ENCODE measurements around the gene KRTAP10-3. TPM values are rescaled to one million over a fixed set of nuclear protein-coding genes. Genes with fewer than 3 reads are reported as not detected.

Gene KRTAP10-3
- total RNA-seq, 1 experiment from 2014 or later = not detected

DNA sequence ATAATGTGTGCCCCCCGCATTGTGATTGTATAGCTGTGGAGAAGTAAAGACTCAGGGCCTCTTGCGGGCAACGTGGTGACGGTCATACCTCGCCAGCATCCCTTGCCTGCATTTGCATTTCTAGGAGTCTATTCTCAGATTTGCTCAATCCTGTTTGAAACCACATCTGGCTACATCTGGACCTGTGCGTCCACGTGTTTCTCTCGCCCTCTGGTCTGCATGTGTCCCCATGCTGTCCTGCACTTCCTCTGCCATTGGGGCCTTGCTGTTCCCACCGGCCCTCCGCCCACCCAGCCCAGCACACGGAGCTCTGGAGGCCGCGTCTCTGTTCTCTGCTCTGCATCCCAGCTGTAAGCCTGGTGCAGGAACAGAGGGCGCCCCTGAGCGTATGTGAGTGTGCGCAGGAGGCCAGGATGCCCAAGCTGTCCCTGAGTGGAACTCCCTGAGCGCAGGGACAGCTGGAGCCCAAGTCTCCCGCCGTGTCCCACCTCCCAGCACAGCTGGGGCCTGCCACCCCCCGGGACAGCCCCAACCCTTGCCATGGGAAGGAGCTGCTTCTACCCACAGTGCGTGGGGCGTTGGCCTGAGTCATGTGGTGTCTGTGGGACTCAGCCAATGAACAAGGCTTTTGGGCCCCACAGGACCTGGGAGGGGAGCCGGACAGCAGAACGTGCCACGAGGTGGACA is 8.9 kb downstream of the KRTAP10-3 start:
- no peak for DNase-seq (ENCODE audit: low spot score)

DNA sequence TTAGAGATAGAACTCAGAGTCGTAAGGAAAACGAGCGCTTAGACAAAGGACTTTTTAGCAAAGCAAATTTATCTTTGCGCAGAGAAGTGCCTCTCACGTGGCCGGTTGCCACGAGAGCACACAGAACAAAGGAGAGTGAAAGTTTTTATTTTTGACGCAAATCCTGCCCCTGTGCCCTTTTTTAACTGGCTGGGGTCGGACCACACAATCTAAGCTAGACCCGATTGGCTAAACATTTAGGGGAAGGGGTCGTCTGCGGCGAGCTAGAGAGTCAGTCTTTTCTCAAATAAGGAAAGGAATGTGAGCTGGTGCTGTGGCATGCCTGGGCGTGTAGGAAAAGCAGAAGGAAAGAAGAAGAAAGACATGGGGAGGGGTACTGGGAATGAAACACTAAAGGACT is 9.7 kb downstream of the KRTAP10-3 start:
- DNase-seq (ENCODE audit: low spot score) = no peak

DNA sequence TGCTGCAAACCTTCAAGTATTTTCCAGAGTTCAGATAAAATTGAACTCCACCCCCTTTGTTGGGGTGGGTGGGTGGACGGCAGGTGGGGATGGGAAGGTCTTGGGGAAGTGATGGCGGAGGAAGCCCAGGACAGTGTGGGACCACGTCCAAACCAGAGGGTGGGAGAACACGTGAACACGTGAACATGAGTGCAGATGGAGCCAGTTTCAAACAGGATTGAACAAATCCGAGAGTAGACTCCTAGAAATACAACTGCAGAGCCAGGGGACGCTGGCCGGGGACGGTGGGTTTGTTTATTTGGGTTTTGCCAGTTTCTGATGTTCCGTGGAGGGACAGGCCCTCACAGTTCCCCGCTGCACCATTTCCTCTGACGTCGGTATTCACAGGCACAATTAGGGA is 10.2 kb downstream of the KRTAP10-3 start:
- no peak for DNase-seq (ENCODE audit: low spot score)

DNA sequence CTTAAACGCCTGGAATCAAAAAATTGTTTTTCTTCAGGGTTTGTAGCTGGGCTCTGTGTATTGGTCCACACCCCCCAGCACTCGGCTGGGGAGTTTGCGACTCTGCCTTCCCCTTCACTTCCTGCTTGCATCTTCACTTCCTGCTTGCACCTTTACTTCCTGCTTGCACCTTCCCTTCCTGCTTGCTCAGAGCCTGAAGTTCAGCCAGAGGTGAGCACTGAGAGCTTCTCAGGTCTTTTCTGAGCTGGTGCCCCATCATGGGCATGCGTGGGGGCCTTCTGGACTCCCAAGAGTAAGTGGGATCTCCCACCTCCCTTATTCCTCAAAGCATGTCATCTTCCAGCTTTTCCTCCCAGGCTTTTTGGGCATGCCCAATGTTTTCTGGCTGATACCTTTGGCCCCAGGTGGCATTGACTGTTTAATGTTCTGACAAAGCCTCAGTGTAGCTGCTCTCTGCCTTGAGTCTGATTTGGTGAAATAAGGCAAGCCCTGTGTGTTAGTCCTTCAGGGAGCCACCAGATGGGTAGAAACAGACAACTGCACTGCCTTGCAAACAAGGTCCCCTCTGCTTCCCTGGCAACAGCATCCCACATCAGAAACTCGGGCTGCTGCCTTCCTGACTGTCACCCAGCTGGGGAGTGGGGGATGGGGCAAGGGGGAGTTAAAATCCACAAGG is 10.8 kb downstream of the KRTAP10-3 start:
- no peak for DNase-seq (ENCODE audit: low spot score)

DNA sequence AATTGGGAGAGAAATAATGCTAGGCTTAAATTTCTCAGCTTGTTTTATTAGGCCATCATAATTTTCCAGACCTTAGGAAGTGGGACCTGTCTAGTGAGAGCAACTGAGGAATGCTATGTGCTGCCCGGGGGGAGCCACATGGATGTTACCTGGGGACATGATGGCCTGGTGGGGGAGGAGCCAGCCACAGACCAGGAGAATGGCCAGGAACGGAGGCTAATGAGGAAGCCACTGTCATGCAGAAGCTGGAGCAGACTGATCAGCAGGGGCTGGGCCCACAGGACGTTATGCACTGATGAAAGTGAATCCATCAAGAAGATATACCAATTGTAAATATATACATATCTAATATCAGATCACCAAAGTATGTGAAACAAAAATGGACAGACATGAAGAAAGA is 14.0 kb downstream of the KRTAP10-3 start:
- DNase-seq (ENCODE audit: low spot score) = no peak

DNA sequence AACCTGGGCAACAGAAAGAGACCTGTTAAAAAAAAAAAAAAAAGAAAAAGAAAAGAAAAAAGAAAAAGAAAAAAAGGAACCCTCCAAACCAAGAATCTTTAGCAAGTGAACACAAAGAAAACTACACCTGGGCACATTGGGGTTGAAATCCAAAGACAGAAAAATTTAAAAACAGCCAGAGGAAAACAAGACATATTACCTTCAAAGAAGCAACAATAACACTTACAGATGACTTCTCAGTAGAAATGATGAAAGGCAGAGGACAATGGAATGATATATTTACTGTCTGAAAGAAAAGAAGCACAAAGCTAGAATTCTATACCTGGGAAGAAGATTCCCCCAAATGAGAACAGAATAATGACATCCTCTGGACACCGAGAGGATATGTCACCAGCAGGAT is 15.9 kb downstream of the KRTAP10-3 start:
- DNase-seq (ENCODE audit: low spot score) = no peak

DNA sequence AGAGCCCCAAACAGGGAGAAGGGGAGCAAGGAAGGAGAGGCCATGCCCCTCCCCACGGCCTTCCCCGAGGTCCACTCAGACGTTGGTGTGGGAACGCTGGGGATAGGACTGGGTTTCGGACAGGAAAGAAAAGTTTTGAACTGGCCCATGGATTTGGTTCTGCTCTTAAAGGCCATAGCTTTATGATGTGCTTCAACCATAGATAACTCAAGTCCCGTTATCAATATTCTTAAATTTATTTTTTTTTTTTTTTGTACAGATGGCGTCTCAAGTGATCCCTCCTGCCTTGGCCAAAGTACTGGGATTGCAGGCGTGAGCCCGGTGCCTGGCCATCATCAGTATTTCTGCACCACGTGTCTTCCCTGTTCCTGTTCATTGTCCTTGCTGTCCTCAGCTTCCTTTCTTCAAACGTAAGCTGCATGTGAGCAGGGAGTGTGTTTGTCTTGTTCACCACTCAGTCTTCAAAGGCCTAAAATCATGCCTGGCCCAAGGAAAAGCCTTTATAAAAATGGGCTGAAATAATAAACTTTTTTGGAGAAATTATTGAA is 17.8 kb downstream of the KRTAP10-3 start:
- DNase-seq (ENCODE audit: low spot score) = no peak

DNA sequence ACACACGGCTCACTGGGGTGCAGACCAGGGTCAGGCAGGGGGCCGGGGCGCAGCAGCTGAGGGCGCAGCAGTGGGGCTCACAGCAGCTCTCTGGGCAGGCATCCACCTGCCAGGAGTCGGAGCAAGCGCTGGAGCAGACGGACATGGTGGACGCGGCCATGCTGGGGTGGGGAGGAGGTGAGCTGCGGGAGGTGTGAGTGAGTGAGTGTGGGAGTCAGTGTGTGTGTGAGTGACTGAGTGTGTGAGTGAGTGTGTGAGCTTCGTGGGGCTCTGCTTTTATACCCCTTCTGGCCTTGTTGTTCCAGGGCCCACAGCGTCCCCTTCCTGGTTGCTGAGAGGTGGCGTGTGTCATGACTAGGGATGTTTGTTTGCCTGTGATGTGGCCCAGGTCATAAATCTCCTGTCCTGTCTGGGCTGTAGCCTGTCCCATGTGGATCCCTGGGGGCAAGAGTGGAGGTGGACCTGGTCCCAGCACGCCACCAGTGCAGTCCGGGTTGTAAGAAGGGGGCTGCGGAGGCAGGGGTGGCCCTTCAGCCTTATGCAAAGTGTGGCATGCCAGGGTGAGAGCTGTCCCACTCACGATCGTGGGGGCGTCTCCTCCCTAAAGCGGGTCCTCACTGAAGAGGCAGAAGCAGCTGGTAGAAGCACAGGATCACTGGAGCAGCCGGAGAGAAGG is 18.5 kb downstream of the KRTAP10-3 start, which contains the start of gene KRTAP10-1:
TSS of gene KRTAP10-1 (minus strand) at position 205 of the 676 bp plus-strand sequence. CDS start at position 160, 45 bp downstream.
- DNase-seq (ENCODE audit: low spot score) = no peak

DNA sequence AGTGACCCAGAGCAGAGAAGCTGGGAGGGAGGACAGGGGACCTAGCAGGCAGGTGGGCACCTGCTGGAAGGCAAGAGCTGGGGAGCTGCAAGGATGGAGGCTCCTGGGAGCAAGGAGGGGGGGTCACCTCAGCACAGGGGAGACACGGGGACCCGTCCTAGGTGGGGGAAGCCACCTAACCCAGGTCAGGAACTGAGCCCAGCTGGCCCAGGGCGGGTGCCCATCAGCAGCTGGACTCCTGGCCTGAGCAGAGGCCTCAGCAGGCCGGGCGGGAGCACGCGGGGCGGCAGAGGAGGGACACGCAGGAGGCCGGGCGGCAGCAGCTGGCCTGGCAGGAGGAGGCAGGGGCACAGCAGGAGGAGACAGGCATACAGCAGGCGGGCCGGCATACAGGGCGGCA is 19.5 kb downstream of the KRTAP10-3 start:
- DNase-seq (ENCODE audit: low spot score) = no peak

DNA sequence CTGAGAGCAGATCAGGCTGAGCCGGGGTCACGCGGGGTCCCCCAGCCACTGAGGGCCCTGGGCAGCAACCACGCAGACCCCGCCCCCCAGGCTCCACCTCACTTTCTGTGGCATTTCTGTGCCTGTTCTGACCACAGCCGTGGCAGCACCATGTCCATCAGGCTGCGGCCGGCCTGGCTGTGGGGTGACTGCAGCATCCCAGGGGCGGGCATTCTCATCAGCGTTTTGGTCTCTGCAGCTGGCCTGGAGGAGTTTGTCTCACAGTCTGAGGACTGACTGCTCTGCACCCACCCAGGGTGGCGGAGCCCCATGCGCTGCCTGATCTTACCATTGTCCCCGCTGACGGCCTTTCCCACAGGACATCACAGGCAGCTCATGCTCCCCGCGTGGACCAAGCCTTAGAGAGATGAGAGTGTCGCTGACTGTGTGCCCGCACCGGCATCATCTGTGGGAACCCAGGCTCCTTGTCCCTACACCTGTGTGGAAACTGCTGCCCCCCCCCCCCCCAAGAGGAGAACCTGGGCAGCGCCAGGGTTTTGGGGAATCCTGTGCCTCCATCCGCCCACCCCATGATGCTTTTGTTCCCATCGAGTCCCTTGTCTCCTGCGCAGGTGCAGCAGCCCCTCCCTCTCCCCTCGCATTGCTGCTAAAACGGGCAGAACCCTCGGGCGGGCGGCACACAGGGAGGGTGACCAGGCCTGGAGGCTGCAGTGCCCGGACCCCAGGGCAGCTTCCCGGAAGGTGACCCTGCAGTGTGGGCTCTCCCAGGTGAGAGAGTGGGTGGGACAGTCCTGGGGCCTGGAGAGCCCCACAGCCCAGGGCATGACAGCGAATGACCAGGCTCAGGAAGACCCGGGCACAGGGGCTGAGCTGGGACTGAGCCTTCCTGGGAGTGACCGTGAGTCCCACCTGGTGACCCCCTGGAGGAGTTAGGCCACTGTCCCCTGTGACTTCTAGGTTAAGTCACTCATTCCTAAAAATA is 20.4 kb downstream of the KRTAP10-3 start:
- no peak for DNase-seq (ENCODE audit: low spot score)

DNA sequence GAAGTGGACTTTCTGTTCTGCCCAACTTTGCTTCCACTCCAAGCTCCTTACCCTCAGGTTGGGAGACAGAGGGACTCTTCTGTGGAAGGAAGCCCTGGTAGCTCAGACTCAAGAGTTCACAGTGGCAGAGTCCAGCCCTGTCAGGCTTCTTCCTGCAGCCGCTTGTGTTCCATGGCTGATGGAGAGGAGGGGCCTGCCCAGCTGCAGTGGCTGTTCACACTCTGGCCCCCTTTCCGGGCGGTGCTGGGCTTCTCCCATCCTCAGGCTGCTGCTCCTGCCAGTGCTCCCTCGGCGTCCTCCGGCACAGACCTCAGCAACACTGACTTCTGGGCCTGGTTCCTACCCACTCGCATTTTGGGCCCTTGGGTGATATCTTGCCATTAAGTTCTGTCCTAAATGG is 22.6 kb downstream of the KRTAP10-3 start:
- no peak for DNase-seq (ENCODE audit: low spot score)

DNA sequence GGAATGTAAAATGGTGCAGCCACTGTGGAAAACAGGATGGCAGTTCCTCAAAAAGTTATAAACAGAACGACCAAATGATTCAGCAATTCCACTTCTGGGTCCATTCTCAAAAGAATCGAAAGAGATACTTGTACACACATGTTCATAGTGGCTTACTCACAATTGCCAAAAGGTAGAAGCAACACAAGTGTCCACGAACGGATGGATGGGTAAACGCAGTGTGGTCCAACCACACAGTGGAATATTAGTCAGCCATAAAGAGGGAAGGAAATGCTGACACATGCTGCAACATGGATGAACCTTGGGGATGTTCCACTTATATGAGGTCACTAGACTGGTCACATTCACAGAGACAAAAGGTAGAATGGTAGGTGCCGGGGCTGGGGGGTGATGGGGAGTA is 23.9 kb downstream of the KRTAP10-3 start:
- no peak for DNase-seq (ENCODE audit: low spot score)

DNA sequence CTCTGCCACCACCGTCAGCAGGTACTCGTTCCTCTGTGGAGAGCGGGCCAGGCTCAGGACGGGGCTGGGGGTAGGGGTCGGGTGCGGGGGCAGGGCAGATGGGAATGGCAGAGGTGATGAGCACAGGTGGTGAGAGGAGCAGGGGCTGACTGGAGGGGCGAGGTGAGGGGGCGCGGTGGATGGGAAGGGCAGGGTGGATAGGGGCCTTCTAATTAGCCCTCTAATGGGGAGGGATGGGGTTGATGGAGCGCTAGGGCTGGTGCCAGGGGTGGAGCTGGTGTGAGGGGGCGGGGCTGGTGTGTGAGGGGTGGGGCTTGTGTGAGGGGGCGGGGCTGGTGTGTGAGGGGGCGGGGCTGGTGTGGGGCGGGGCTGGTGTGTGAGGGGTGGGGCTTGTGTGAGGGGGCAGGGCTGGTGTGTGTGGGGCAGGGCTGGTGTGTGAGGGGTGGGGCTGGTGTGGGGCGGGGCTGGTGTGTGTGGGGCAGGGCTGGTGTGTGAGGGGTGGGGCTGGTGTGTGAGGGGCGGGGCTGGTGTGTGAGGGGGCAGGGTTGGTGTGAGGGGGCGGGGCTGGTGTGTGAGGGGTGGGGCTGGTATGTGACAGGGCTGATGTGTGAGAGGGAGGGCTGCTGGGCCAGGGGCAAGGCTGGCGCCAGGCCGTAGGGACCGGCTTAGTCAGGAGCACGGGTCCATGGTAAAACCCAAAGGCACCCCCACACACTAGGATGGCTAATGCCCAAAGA is 24.5 kb downstream of the KRTAP10-3 start:
- no peak for DNase-seq (ENCODE audit: low spot score)

DNA sequence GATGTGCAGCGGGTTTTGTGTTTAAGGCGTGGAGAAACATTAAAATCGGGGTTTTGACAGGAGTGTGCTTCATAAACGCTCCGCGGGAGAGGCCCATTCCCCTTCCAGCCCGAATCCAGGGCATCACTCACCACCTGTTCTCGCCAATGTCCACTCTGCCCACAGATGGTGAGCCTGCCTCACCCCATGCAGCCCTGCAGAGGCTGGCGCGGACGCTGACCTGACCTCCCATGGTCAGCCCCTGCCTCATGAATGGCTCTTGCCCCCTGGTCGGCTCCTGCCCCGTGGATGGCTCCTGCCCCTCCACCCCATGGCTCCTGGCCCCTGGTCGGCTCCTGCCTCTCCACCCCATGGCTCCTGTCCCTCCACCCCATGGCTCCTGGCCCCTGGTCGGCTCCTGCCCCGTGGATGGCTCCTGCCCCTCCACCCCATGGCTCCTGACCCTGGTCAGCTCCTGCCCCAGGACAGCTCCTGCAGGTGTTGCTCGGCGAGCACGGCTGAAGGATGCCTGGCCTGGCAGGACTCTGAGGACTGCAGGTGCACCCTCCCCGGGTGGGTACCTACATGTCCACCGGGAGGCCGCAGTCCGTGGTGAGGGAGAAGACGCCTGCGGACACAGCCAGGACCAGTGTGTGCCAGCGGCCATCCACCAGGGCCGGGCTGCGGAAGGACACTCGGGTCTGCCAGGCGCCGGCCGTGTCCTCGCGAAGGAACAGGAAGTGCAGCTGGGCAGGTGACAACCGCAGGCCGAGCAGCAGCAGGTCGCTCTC is 25.3 kb downstream of the KRTAP10-3 start:
- no peak for DNase-seq (ENCODE audit: low spot score)

DNA sequence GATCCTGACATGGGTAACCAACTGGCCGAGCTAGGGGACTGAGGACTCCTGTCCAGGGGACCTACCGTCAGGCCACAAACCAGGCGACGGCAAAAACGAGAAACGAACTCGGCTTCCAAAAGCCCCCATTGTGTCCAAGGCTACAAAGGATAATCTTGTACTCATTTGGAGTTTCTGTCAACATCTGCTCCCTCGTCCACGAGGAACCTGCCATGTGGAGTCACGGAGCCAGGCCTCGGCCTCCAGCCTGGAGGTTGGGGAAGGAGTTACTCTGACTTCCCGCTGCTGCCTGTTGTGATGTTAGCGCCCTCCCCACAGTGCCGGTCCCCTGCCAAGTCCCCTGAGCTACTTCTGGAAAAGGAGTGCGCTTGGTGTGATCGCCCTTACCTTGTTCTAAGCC is 25.9 kb downstream of the KRTAP10-3 start:
- DNase-seq (ENCODE audit: low spot score) = no peak

DNA sequence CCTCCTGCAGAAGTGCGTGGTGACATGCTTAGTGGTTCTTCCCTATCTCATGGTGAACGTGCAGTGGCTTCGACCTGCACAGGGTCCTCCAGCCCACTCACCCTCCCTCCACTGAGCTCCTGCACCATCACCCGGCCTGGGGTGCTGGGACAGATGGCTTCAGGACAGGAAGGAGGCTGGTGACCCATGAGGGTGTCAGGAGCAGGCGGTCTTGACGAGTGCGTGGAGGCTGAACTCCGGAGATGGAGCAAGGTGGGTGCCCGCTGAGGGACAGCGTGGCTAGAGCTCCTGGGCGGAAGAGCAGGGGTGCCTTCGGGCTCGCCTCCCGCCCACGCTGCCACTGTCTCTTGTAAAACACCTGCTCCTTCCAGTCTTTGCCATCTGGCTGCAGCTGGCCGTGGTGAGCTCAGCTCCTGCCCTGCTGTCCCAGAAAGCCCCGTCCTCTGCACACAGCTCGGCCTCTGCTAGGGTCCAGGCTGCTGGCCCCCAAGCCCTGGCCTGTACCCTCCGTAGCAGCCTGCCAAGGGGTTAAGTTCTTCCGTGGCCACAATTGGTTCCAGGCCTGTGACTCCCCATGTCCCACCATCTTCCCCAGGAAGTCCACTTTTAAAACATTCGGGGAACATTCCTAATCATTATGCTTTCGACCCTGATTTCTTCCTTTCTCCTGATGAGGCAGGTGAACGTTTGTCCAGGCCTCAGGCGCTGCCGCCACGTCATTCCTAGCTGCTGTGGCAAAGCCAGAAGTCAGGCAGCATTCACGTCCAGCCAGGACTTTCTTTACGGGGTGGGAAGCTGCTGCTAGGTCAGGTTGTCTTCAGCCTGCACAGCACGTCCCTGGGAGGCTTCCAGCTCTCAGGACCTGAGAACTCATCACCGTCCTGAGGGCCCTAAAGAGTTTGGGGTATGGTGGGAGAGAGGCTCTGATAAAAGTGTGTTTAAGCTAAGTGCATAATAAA is 26.7 kb downstream of the KRTAP10-3 start:
- DNase-seq (ENCODE audit: low spot score) = no peak

DNA sequence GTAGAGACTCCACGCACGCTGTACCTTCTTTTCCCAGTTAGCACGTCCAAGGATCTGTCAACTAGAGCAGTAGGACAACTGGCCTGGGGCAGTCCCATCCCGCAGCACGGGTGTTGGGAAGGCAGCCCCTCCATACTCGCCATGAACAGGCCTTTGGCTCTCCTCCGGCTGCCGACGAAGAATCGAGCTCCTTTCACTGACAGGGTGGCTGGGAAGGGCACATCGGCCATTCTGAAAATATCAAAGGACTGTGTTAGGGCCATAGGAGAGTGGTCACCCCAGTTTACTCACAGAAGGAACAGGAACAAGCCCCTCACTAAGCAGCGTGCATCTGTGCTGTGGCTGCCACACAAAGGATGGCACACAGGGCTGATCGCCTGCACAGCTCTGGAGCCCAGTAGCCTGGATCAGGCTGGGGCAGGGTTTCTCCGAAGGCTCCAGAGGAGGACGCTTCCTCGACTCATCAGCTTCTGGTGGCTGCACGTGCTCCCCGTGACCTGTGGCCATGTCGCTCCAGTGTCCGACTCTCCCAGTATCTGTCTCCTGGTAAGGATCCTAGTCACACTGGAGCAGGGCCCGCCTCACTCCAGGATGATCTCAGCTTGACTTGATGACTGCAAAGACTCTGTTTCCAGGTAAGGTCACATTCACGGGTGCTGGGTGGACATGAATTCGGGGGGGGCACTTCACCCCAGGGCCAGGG is 27.5 kb downstream of the KRTAP10-3 start:
- no peak for DNase-seq (ENCODE audit: low spot score)

Data from A172 (cell line).